ENCODE data around the gene GARIN5B. TPM values are rescaled to one million over a fixed set of nuclear protein-coding genes. Genes with fewer than 3 reads are reported as not detected.

GARIN5B gene
- total RNA-seq, 1 donor from 2014 or later: not detected

DNA sequence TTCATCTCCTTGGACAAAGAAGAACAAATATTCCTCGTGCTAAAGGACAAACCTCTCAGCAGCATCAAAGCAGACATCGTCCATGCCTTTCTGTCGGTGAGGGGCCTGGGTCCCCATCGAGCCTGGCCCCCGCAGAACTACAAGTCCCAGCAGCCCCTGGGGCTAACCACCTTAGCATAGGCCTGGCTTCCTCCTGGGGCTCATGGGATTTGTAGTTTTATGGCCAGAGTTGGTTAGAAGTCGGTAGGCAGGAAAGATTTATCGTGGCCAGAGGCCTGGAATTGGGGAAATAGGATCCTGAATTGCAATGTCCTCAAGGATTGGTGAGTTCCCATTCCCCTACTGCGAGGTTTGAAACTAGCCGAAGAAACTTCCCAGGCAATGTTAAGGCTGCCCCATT lies 57.6 kb downstream of the GARIN5B start:
- H3K27me3 Mint-ChIP-seq (ENCODE audit: low read depth): no peaks in the 10 kb centered on the region
- peaks cover 9% of the 10 kb centered on the region for H3K4me1 Mint-ChIP-seq (ENCODE audit: low read depth)
- no peak overlapping the region for H3K27ac Mint-ChIP-seq (ENCODE audit: unreplicated experiment)
- no peaks in the 10 kb centered on the region for H3K9me3 Mint-ChIP-seq (ENCODE audit: low read depth)
- DNase-seq (ENCODE audit: low spot score): no peak
- H3K36me3 Mint-ChIP-seq (ENCODE audit: low read depth): peaks cover 21% of the 10 kb centered on the region
- no peak for TF ChIP-seq CTCF (IDR thresholded peaks at IDR 0.05)
- no peak overlapping the region for H3K4me3 Mint-ChIP-seq (ENCODE audit: unreplicated experiment)

GRCh38 chr19:55304980-55305379 lies 58.1 kb downstream of the GARIN5B start:
- no peaks in the 10 kb centered on the region for H3K27me3 Mint-ChIP-seq (ENCODE audit: low read depth)
- peaks cover 20% of the 10 kb centered on the region for H3K36me3 Mint-ChIP-seq (ENCODE audit: low read depth)
- TF ChIP-seq CTCF (IDR thresholded peaks at IDR 0.05): no peak
- no peak overlapping the region for H3K4me3 Mint-ChIP-seq (ENCODE audit: unreplicated experiment)
- no peaks in the 10 kb centered on the region for H3K9me3 Mint-ChIP-seq (ENCODE audit: low read depth)
- no peak for DNase-seq (ENCODE audit: low spot score)
- H3K4me1 Mint-ChIP-seq (ENCODE audit: low read depth): peaks cover 9% of the 10 kb centered on the region
- H3K27ac Mint-ChIP-seq (ENCODE audit: unreplicated experiment): no peak overlapping the region

Other genes starting within 250 kb of the GARIN5B start
- 86.1 to 111 TPM (median 103 TPM) in 3 replicates for gene PPP1R12C, start 245.6 kb downstream of the GARIN5B start, total RNA-seq
- 0.62 TPM in 1 of 3 replicates, not detected in the others for gene TNNT1, start 214.1 kb downstream of the GARIN5B start, total RNA-seq
- not detected in 3 replicates for gene TNNI3, start 205.5 kb downstream of the GARIN5B start, total RNA-seq
- 0.90 to 2.2 TPM (median 1.3 TPM) in 3 replicates for gene DNAAF3, start 196.6 kb downstream of the GARIN5B start, total RNA-seq
- 0.80 TPM in 1 of 3 replicates, not detected in the others for gene SYT5, start 183.0 kb downstream of the GARIN5B start, total RNA-seq
- gene PTPRH, start 153.8 kb downstream of the GARIN5B start, total RNA-seq: 0.42 to 0.54 TPM in 2 of 3 replicates, not detected in the other
- 1.4 to 1.5 TPM (median 1.4 TPM) in 3 replicates for gene TMEM86B, start 134.5 kb downstream of the GARIN5B start, total RNA-seq
- gene PPP6R1, start 104.2 kb downstream of the GARIN5B start, total RNA-seq: 47.6 to 58.4 TPM (median 49.9 TPM) in 3 replicates
- gene HSPBP1, start 83.2 kb downstream of the GARIN5B start, total RNA-seq: 22.7 to 30.3 TPM (median 24.2 TPM) in 3 replicates
- 14.0 to 15.9 TPM (median 15.3 TPM) in 3 replicates for gene BRSK1, start 79.3 kb downstream of the GARIN5B start, total RNA-seq
- not detected in 3 replicates for gene TMEM150B, start 37.9 kb downstream of the GARIN5B start, total RNA-seq
- 9.5 to 14.6 TPM (median 9.7 TPM) in 3 replicates for gene KMT5C, start 23.4 kb downstream of the GARIN5B start, total RNA-seq
- 0.17 to 0.23 TPM in 2 of 3 replicates, not detected in the other for gene COX6B2, start 8.5 kb downstream of the GARIN5B start, total RNA-seq
- gene IL11, start 7.2 kb upstream of the GARIN5B start, total RNA-seq: 2.8 to 3.7 TPM (median 3.1 TPM) in 3 replicates
- gene TMEM190, start 13.6 kb upstream of the GARIN5B start, total RNA-seq: 0.52 to 1.0 TPM in 2 of 3 replicates, not detected in the other
- gene TMEM238, start 21.0 kb upstream of the GARIN5B start, total RNA-seq: 0.59 to 1.0 TPM (median 0.85 TPM) in 3 replicates
- gene RPL28, start 22.7 kb upstream of the GARIN5B start, total RNA-seq: 1,343 to 1,376 TPM (median 1,346 TPM) in 3 replicates
- 60.0 to 79.7 TPM (median 78.6 TPM) in 3 replicates for gene UBE2S, start 44.5 kb upstream of the GARIN5B start, total RNA-seq
- not detected in 3 replicates for gene SHISA7, start 80.0 kb upstream of the GARIN5B start, total RNA-seq
- 39.8 to 47.2 TPM (median 39.8 TPM) in 3 replicates for gene ISOC2, start 98.4 kb upstream of the GARIN5B start, total RNA-seq
- gene C19orf85, start 101.5 kb upstream of the GARIN5B start, total RNA-seq: not detected in 3 replicates
- gene ZNF628, start 113.4 kb upstream of the GARIN5B start, total RNA-seq: 9.1 to 9.7 TPM (median 9.4 TPM) in 3 replicates
- 32.1 to 50.0 TPM (median 33.1 TPM) in 3 replicates for gene NAT14, start 121.9 kb upstream of the GARIN5B start, total RNA-seq
- 33.6 to 50.0 TPM (median 34.5 TPM) in 3 replicates for gene SSC5D, start 125.2 kb upstream of the GARIN5B start, total RNA-seq
- not detected in 3 replicates for gene SBK2, start 173.9 kb upstream of the GARIN5B start, total RNA-seq
- not detected in 3 replicates for gene SBK3, start 182.3 kb upstream of the GARIN5B start, total RNA-seq
- gene ZNF579, start 217.6 kb upstream of the GARIN5B start, total RNA-seq: 15.7 to 23.6 TPM (median 23.1 TPM) in 3 replicates
- gene FIZ1, start 236.3 kb upstream of the GARIN5B start, total RNA-seq: 11.3 to 14.7 TPM (median 14.4 TPM) in 3 replicates
- gene ZNF524, start 237.0 kb upstream of the GARIN5B start, total RNA-seq: 10.1 to 11.0 TPM (median 10.8 TPM) in 3 replicates
- 16.1 to 18.1 TPM (median 16.4 TPM) in 3 replicates for gene ZNF865, start 242.4 kb upstream of the GARIN5B start, total RNA-seq

All from chondrocyte (in vitro differentiated cells).